Prostate gland (tissue), 2 donors: ENCODE data around the gene KCNMB4. TPM values are rescaled to one million over a fixed set of nuclear protein-coding genes. Genes with fewer than 3 reads are reported as not detected.

Source experiments
- DNase-seq: peaks from one replicate; pipeline ENCODE4 v3.0.0-alpha.2; 2019; ENCODE audit warnings: low spot score
- H3K27ac ChIP-seq, 2 donors: fragments of 200-600 bp; sonication (generic); 2 replicates each; pipeline ENCODE4 v1.5.1; 2017 to 2019
- H3K27me3 ChIP-seq: fragments of 200-600 bp; sonication (generic); replicated peaks from 2 replicates; pipeline ENCODE4 v1.5.1; 2019; ENCODE audit not compliant: insufficient read depth
- H3K36me3 ChIP-seq, 2 donors: fragments of 200-600 bp; sonication (generic); 1 replicate in 1 of 2; 2 replicates in 1 of 2; pipeline versions ENCODE4 v1.5.1 to v1.8.1; 2017 to 2019
- H3K4me1 ChIP-seq: fragments of 200-600 bp; sonication (generic); replicated peaks from 2 replicates; pipeline ENCODE4 v1.5.1; 2019
- H3K4me3 ChIP-seq, 2 donors: fragments of 200-600 bp; sonication (generic); 2 replicates each; pipeline ENCODE4 v1.5.1; 2017 to 2019
- H3K9me3 ChIP-seq: fragments of 200-600 bp; sonication (generic); 2 replicates; pipeline ENCODE4 v1.5.1; 2017
- POLR2A ChIP-seq: fragments of 450-650 bp; IDR thresholded peaks from one replicate; pipeline ENCODE4 v1.6.1; 2016; ENCODE audit warnings: antibody characterized with exemption, mild to moderate bottlenecking
- POLR2AphosphoS5 ChIP-seq: sonication (generic); formaldehyde crosslinking; IDR thresholded peaks from one replicate; pipeline ENCODE4 v1.6.1; 2017; ENCODE audit warnings: antibody characterized with exemption
- WGBS: methylation state at CpG from one replicate; pipeline ENCODE4 v1.1.5; 2018; 5-methylcytosine and 5-hydroxymethylcytosine counted together
- intact Hi-C: fragments of 100-400 bp; cut with DNase I; formaldehyde crosslinking; loops from one replicate; pipeline ENCODE4 v1.14.2; 2022
- total RNA-seq, 2 donors: library from RNA; depleted of rRNA; stranded (reverse); fragments of >200 nt; gene quantifications; one replicate each; pipeline ENCODE4 v1.1.0, GENCODE V29; 2016
- TF ChIP-seq, protein P1 (sequence below), 4 experiments: fragments of 200-600 bp in 2 of 4; fragments of 450-650 bp in 2 of 4; sonication (generic) in 2 of 4; IDR thresholded peaks; 1 replicate in 3 of 4; 2 replicates in 1 of 4; pipeline ENCODE4 v1.5.1; 2016 to 2019; ENCODE audit warnings: antibody characterized with exemption in 4 of 4, mild to moderate bottlenecking in 2 of 4, moderate library complexity in 2 of 4

Gene KCNMB4
- total RNA-seq, 2 donors from 2014 or later, result 1.5 to 4.8 TPM

DNA sequence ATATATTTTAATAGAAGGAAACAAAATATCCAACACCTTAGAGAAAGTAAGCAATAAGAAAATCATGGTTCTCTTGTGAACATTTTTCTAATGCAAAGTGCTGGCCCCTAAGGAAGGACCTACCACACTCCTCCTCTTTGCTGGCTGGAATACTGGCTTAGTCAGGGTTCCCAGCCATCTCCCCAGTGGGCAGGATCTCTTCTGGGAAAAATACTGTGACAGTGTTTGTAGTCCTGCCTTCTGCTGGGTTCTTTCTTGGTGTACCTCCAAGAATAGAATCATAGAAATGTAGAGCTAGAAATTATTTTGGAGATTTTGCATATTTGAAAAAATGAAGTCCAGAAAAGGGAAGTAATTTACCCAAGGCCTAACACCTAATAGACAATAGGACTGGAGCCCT, 31.9 kb downstream of the KCNMB4 start:
- Histone ChIP-seq H3K4me1 (no peaks in the 10 kb centered on the region), H3K4me3 (no peak overlapping the region), H3K36me3 (no peaks in the 10 kb centered on the region), H3K27me3 (no peaks in the 10 kb centered on the region), H3K27ac (no peak overlapping the region), H3K9me3 (no peaks in the 10 kb centered on the region)
- intact Hi-C loops, result no loop called here
- DNase-seq, result no peak
- TF ChIP-seq, protein P1, sequence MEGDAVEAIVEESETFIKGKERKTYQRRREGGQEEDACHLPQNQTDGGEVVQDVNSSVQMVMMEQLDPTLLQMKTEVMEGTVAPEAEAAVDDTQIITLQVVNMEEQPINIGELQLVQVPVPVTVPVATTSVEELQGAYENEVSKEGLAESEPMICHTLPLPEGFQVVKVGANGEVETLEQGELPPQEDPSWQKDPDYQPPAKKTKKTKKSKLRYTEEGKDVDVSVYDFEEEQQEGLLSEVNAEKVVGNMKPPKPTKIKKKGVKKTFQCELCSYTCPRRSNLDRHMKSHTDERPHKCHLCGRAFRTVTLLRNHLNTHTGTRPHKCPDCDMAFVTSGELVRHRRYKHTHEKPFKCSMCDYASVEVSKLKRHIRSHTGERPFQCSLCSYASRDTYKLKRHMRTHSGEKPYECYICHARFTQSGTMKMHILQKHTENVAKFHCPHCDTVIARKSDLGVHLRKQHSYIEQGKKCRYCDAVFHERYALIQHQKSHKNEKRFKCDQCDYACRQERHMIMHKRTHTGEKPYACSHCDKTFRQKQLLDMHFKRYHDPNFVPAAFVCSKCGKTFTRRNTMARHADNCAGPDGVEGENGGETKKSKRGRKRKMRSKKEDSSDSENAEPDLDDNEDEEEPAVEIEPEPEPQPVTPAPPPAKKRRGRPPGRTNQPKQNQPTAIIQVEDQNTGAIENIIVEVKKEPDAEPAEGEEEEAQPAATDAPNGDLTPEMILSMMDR (IDR thresholded peaks at IDR 0.05), result no peak
- no peak for TF ChIP-seq POLR2A
- TF ChIP-seq POLR2AphosphoS5, result no peak

DNA sequence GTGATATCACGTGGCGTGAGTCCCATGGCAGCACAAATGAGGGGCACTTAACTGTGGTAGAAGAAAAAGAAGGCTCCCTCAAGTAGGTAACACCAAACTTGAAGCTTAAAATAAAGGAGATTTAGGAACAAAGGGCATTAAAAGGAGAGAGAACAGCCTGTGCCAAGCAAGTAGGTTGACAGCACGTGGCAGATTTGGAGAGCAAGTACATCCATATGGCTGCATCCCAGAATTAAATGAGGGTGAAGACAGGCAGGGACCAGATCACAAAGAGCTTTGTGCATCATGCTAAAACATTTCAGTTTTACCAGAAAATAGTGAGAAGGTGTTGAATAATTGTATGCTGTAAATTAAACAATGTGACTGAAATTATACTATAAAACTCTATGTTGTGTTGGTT, 32.8 kb downstream of the KCNMB4 start:
- intact Hi-C loops, result no loop called here
- H3K27me3 ChIP-seq, result no peaks in the 10 kb centered on the region
- no peaks in the 10 kb centered on the region for H3K36me3 ChIP-seq
- TF ChIP-seq, protein P1 (IDR thresholded peaks at IDR 0.05), result no peak
- TF ChIP-seq POLR2AphosphoS5 (no peak), POLR2A (no peak)
- no peak overlapping the region for H3K27ac ChIP-seq
- H3K4me3 ChIP-seq, result no peak overlapping the region
- H3K9me3 ChIP-seq, result no peaks in the 10 kb centered on the region
- no peaks in the 10 kb centered on the region for H3K4me1 ChIP-seq
- DNase-seq, result no peak
- 75% methylated on average over 3 of the region's 3 CpGs for WGBS

DNA sequence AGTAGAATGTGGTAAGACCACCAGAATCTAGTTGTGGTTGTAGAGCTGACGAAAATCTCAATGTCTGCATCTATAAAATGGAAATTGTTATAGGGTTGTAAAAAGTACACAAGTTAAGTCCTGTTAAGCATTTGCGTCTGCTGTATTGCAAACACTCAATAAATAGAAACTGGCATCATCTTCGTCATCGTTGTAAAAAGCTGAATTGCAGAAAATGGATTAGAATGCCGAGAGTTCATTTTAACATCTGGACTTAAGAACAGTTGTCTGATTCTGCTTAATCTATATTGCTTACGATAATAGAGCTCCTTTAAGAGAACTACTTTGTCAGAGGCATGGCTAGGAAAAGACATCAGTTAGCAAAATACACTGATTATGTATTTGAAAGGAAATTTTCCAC, 33.2 kb downstream of the KCNMB4 start:
- intact Hi-C loops, result no loop called here

DNA sequence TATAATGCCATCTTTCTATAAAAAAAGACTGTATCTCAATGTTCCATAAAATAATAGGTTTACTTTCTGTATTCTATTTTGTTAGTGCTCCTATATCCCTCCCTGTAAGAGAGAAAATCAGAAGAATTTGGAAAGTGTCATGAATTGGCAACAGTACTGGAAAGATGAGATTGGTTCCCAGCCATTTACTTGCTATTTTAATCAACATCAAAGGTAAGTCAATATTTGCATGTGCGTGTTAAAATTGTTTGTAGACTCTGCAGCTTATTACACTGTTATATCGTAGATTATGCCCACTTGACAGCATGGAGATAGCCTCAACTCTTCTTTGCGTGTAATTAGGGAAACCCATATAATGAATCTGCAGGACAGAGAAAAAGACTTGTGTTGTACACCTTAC, 34.0 kb downstream of the KCNMB4 start:
- Histone ChIP-seq H3K9me3 (no peaks in the 10 kb centered on the region), H3K36me3 (no peaks in the 10 kb centered on the region), H3K4me3 (no peak overlapping the region), H3K27ac (no peak overlapping the region), H3K27me3 (no peaks in the 10 kb centered on the region), H3K4me1 (no peaks in the 10 kb centered on the region)
- DNase-seq, result no peak
- peak; percentile 74 for TF ChIP-seq POLR2AphosphoS5
- no peak for TF ChIP-seq POLR2A
- 61% methylated on average over 3 of the region's 3 CpGs for WGBS
- intact Hi-C loops, result no loop called here

More for the DNA sequence above, 33.2 kb downstream of the KCNMB4 start:
- no peak for DNase-seq
- TF ChIP-seq POLR2A (no peak), POLR2AphosphoS5 (no peak)
- TF ChIP-seq, protein P1 (IDR thresholded peaks at IDR 0.05), result no peak
- H3K36me3 ChIP-seq, result no peaks in the 10 kb centered on the region
- WGBS, result 50% methylated on average over 6 of the region's 6 CpGs
- H3K27me3 ChIP-seq, result no peaks in the 10 kb centered on the region
- no peaks in the 10 kb centered on the region for H3K9me3 ChIP-seq
- H3K4me3 ChIP-seq, result no peak overlapping the region
- no peaks in the 10 kb centered on the region for H3K4me1 ChIP-seq
- H3K27ac ChIP-seq, result no peak overlapping the region

DNA sequence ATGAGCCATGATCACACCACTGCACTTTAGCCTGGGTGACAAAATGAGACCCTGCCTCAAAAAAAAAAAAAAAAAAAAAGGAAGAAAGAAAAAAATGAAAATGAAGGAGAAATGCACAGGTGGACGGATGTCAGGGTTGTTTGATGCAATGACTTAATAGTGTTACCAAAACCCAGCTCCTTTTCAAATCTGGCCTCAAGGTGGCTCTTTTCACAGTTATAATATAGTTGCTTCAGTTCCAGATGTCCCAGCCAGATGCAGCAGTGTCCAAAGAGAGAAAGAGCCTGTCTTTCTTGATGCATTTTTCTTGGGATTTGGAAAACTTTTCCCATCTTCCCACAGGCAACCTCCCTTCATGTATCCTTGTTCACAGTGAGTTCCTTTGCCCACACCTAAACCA, 36.5 kb downstream of the KCNMB4 start:
- 93% methylated on average over 1 of the region's 1 CpG for WGBS
- intact Hi-C loops, result no loop called here
- TF ChIP-seq POLR2A (no peak), POLR2AphosphoS5 (no peak)
- TF ChIP-seq, protein P1 (IDR thresholded peaks at IDR 0.05), result no peak
- no peaks in the 10 kb centered on the region for H3K4me1 ChIP-seq
- no peak for DNase-seq
- no peaks in the 10 kb centered on the region for H3K36me3 ChIP-seq
- no peaks in the 10 kb centered on the region for H3K27me3 ChIP-seq
- no peak overlapping the region for H3K27ac ChIP-seq
- no peaks in the 10 kb centered on the region for H3K9me3 ChIP-seq
- H3K4me3 ChIP-seq, result no peak overlapping the region
